Ecto neural progenitor cell (in vitro differentiated cells): ENCODE measurements around the gene HS1BP3.
A peak's percentile ranks its signal among the peaks of the same experiment; 100 is the strongest.

ENCODE experiments used
- DNase-seq: peaks from one replicate; pipeline ENCODE4 v3.0.0-alpha.2; 2018; ENCODE audit warnings: low spot score

Gene HS1BP3

DNA sequence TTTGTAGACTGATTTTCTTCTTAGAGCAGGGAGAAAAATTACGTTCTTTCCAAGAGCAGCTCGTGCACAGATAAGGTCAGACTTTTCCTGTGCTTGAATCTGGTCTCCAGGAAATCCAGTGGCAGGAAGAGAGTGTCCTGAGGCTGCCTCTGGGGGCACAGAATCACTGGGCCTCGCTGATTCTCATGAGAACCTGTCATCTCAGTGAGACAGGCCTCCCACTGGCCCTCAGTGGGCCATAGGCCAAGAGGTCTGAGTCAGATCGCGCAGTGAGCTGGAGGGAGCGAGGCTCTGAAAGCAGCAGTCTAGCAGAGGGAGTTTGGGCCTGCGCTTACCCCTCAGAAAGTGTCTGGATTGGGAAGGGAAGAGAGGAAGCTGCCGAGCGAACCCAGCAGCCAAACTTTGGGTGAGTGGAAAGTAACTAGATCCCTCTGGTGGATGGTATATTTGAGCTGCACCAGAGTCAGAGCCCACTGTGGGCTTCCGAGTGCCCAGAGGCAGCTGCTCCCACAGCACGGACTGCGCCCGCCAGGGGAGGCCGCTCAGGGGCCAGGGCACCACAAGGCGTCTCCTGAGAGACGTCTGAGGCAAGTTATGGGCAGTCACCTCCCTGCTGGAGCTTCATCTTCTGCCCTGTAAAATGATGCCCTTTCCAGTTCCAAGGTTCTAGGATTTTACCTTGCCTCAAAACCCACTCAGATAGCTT, 24.2 kb upstream of the HS1BP3 start:
- DNase-seq = no peak

DNA sequence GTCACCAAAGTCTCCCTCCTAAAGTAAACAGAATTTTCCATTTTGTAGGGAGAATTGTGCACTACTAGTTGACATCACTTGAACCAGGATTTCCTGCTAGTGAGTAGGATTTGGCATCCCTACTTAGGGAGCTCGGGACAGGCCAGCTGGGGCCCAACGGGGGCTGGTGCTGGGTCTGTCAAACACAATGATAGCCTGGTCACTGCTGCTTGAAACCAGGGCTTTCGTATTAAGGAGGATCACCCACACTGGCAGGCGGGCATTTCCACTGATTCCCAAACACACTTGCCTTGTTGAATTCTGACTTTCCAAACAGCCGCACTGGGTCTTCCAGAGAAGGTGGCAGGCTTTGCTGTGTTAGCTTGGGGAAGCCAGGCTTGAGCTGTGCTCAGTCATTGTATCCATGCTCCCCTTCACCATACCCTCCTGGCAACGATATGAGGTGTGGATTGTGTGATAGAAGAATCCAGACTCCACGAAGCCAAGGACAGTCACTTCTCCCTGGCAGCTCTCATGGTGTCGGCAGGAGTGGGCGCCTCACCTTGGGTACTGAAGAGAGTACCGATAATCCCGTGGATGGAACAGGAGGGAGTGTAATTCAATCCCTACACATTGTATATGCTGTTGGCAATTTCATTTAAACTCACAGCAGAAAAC, 23.5 kb upstream of the HS1BP3 start:
- no peak for DNase-seq

DNA sequence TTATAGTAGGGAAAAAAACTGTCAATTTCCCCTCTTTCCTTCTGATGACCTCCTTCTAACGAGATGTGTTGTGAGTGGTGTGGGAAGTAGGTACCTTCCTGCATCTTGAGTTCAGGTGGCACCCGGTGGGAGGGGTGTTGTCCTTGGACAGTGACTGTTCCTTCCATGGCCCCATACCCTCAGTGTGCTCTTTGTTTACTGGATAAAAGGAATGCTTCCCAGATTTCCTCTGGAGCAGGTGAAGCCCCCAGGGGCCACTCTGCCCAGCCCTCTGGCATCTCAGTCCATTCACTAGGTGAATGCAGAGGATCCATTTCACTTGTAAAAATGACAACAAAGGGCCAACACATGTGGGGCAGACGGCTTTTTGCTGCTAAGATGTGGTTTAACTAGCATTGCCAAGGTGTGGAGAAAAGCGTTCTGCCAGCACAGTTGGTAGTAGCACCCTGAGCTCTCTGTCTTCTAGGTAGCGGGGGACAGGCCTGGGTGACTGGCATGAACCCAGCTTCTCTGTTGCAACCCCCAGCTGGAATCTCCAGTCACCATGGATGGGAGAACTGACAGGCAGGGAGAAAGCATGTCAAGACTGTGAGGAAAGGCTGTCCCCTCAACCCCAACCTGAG, 22.9 kb upstream of the HS1BP3 start:
- no peak for DNase-seq

DNA sequence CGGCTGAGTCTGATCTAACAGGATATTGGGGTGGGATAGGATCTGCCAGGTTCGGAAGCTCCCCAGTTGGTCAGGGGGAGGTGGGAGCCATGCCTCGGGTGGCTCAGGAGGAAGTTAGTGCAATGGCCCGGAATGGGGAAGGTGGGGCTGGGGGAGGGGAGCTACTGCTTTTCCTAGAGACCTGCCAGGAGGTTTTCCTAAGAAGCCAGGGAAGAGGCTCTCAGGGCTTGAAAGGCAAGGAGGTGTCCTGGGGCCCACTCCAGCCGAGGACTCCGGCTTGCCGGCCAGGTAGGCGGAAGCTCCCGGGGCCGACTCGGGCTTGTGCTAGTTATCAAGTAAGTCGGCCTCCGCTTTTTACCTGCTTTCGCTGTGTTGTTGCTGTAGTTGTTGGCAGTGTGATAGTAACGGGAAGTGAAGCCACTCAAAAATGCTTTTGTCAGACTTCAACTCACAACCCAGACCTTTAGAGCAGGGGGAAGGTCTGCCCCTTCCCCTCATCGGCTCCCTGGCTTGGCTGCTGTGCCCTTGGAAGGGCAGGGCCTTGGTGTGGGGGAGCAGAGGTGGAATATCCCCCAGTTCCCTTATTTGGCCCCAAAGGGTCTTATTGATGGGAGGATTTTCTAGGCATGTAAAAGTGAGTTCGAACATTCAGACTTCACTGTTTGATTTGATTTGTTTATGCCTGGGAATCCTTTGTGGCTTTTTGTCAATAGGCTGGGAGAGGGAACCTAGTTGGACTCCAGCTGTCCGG, 21.5 kb upstream of the HS1BP3 start:
- DNase-seq = no peak

DNA sequence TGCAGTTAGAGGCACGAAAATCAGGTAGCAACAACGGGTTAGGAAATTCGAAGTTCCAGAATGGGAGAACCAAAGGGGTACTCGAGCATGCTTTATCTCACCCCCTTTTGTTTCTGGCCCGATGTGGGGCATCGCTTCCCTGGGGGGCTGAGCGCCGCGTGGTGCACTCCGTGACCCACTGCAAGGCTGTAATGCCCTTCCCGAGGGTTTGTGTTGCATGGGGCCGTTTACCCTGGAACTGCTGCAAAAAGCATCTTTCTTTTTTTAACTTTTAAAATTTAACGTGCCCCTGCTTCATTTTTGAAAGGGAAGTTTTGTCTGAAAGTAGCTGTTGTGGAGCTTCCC, 20.8 kb upstream of the HS1BP3 start:
- no peak for DNase-seq

DNA sequence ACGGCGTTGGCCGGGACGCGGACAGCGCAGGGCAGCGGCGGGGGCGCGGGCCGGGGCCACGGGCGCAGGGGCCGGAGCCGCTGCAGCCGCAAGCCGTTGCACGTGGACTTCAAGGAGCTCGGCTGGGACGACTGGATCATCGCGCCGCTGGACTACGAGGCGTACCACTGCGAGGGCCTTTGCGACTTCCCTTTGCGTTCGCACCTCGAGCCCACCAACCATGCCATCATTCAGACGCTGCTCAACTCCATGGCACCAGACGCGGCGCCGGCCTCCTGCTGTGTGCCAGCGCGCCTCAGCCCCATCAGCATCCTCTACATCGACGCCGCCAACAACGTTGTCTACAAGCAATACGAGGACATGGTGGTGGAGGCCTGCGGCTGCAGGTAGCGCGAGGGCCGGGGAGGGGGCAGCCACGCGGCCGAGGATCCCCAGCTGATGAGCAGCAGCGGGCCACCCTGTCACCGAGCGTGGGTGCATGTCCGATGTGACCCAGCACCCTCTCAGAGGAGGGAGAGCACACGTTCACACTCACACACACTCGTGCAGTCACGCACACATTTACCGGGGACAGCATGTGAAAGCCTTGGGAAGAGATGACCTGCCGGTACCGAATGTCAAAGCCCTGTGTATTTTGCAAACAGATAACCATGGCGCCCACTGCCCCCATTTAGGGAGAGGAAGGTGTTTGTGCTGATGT, 20.3 kb upstream of the HS1BP3 start:
- DNase-seq = no peak

DNA sequence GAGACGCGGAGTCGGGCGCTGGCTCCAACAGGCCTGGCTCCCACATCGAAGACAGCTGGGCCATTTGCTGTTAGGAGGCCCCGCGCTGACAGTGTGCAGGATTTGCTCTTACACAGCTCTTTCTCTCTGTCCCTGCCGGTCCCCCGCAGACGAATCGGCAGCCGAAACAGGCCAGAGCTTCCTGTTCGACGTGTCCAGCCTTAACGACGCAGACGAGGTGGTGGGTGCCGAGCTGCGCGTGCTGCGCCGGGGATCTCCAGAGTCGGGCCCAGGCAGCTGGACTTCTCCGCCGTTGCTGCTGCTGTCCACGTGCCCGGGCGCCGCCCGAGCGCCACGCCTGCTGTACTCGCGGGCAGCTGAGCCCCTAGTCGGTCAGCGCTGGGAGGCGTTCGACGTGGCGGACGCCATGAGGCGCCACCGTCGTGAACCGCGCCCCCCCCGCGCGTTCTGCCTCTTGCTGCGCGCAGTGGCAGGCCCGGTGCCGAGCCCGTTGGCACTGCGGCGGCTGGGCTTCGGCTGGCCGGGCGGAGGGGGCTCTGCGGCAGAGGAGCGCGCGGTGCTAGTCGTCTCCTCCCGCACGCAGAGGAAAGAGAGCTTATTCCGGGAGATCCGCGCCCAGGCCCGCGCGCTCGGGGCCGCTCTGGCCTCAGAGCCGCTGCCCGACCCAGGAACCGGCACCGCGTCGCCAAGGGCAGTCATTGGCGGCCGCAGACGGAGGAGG, 19.6 kb upstream of the HS1BP3 start:
- DNase-seq = peak; percentile 69

DNA sequence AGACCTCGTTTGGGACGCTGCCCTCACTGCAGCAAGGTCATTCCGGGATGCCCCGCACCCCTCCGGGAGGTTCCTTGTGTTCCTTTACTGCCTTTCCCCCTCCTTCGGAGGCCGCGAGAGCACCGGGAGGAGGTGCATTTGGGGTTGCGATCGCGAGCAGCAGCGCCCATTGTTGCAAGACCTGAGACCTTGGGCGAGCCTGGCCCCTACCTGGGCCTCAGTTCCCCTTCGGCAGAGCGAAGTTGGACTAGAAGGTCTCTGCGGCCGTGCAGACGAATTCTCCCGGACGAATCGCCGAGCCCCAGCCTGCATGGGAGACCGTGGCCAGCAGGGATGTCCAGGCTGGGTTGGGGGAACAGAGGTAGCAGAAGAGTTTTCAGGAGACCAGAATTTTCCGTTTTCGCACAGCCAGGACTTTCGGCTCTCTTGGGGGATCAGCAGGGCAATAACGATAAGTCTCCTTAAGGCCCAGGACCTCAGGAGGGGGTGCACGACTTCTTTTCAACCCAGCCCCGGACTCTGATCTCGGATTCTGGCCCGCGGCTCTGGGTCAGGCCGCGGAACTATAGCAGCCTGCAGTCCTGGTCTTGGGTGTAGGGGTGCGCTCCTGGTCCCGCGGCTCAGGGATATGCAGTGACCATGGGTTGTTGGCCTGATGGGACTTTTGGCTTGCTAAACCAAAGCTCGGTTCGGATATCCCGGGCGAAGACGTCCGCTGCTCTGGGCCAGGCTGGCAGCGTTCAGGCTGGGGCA, 18.8 kb upstream of the HS1BP3 start:
- no peak for DNase-seq

DNA sequence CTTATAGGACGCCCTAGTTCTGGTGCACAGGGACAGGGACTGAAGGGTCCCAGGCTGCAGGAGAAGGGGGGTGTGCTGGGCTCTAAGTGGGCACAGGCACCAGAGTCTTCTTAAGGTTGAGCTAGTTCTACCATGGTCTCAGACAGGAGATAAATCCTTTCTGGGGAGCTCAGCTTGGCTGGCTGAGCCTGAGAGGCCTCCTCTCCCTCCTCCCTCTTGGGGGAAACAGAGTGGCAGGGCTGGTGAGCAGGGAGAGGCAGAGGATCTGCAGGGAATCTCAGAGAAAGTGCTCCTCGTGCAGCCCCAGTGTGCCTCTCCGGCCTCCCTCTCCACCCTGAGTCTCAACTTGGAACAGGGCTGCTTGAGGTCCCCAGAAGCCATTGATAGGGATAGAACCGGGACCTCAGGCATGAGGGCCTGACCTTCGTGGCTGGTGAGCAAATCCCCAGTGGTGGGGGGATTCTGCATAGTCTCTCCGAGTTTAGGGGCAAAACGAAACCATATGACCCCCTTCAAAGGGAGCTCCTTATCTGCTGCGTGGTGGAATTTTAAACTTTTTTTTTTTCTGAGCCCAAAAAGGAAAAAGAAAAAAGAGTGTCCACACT, 18.1 kb upstream of the HS1BP3 start:
- DNase-seq = no peak

DNA sequence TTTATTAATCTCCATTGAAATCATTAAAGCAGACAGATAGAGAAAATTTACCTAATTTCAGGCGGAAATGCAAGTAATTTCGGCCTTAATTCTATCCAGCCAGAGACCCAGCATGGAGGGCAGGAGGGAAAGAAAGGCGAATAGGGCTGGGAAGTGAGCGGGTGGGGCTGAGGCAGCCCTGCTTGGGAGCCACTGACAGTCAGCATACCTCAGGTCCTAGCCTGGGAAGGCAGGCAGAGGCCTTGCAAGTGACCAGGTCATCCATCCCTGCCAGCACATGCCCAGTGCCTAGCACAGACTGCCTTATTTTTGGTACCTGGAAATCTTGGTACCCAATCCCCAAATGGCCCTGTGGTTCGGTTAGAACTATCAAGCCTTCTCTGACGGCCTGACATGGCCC, 17.6 kb upstream of the HS1BP3 start:
- DNase-seq = no peak

DNA sequence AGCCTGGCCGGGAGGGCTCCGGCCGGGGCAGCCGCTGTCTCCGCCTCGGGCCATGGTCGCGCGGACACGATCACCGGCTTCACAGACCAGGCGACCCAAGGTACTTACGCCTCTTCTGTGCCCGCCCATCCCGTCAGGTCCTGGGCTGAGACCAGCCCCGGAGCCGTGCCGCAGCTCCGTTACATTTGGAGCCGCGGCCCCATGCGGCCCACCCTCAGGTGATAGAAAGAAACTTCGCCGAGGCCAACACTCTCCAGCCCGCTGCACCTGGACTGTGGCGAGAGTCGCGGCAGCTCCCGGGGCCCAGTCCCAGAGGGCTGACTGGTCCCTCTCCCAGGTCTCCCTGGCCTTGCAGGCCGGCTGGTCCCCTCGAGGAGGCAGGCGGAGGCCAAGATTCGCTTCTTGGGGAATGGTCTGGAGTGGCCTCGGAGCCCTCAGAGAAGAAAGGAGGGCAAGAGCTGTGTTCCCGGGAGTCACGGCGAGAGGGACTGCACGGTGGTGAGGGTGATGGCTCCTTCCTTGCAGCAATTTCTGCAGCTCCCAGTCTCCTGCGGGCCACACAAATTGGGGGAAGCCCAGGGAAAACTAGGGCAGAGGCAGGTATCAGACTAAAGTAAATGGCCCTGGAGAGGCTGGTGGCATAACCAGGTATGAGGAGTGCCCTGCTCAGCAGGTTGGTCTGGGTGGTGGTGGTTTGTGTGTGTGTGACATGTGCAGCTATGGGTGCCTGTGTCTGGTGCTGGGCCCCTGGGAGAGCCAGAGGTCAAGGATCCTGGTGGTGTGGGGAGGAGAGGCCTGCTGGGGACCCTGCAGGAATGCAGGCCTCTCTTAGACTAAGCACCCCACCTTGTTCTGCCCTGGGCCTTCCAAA, 16.9 kb upstream of the HS1BP3 start:
- DNase-seq = no peak

DNA sequence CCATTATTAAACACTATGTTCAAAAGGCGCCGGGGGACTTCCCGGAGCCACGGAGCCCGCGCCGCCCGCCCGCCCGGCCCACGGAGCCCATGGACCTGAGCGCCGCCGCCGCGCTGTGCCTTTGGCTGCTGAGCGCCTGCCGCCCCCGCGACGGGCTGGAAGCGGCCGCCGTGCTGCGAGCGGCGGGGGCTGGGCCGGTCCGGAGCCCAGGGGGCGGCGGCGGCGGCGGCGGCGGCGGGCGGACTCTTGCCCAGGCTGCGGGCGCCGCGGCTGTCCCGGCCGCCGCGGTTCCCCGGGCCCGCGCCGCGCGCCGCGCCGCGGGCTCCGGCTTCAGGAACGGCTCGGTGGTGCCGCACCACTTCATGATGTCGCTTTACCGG, 16.2 kb upstream of the HS1BP3 start:
- DNase-seq = no peak

DNA sequence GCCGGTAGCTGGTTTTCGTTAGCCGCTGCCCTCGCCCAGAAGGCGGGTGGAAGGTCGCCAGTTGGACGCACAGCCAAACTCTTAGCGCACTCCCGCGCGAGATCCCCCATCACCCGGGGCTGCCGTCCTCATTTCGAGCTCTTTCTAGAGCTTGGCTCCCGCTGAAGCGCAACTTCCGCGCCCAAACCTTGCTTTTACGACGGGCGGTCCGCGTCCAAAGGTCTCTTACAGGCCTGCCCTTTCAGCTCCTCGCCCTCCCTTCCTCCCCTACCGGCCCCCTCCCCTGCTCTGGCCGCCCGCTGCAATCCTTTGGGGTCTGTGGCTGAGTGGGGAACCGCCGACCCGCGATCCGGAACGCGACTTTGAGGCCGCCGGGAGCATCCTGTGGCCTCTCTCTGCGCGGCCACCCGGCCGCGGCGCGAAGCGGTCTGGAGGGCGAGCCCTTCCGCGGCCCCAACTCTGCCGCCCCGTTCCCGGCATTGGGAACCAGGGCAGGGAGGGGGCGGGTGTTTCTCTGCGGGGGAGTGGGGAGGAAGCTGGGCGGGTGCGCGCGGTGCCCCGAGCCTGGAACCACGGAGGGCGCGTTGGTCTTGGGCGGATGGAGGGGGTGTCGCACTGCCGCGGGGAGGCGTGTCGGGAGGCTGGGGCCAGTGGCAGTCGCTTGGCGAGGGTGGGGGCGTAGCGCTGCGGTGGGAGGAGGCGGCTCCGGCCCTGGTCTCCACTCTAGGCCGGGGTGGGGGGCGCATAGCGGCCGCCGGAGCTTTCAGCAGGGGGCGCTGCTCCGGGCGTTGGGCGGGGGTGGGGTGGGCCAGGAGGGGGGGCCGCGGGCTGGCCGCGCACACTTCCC, 15.6 kb upstream of the HS1BP3 start, which contains the start of gene GDF7:
Gene GDF7, plus strand, starts transcription at position 841 of the 847 bp plus-strand sequence. CDS start 96 bp downstream, outside the sequence.
- DNase-seq = peak; percentile 76

DNA sequence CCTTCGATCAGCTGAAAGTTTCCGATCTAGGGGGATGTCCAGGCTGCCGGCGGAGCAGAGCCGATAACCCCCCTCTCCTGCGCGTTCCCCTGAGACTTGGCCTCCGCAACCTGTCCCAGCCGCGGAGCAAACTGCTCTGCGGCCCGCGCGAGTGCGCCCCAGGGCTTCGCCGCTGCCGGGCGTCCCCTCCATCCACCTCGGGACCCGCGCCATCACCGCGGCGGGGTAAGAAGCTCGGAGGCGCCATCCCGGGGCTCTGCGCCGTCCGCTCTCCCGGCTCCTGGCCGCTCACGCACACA, 15.1 kb upstream of the HS1BP3 start:
- DNase-seq = no peak

DNA sequence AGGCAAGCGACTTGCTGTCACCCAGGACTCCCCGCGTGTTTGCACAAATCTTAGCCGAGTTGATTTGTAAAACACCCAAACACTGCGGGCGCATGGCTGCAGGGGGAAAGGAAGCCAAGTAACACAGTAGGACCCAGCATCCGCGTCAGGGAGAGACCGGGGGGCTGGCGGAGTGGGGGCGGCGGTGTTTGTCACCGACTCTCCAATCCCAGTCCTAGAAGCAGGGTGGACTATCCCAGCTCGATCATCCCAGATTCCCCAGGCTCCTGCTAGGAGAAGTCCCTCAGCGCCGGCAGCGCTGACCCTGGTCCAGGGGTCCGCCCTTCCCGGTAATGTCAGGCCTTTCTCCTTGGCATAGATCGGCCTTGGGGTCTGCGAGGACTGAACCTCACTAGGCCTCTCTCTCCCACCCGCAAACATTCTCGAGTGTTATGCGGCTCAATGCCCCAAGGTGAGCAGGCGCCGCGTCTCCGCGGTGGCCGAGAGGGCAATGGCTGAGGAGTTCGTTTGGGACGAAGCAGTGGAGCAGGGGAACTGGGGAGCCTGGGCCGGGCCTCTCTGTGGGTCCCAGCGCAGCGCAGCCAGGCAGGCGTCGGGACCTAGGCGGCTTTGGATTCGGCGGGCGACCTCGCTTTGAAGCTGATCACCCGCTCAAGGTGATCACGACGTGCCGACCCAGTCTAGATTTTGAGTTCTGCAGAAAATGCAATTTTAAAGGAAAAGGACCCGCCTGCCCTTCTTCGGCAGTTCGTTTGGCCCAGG, 14.5 kb upstream of the HS1BP3 start:
- DNase-seq = no peak

DNA sequence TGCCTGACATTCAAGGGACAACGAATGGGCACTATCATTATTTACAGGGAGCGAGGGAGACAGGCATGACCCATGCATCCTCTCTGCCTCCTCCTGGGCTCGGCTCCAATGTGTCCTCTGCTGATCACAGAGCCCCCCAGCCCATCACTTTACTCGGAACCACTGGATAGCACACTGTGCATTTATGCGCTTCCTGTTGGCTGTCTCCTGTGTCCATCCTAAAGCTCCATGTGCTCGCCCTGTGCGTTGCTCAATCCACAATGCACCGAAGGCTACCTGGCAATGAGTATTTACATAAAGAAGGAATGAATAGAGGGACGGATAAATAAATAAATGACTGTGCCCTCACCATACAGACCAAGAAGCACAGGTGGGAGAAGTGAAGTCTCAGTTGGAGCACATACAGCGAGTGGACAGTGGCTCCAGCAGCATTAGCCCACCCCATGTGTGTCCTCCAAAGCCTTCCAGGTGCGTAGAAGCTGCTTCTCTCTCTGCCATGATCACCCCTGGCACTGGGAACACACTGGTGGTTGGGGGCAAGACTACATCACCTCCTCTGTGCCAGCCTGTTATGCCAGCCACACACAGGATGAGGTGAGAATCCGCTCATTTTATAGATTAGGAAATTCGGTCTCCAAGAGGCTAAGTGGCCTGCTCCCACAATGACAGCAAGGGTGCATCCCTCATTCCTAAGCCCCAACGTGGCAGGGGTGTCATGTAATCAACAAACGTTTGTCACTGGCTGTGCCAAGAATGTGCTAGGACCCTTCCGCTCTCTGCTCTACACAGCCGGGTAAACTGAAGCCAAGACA, 13.7 kb upstream of the HS1BP3 start:
- no peak for DNase-seq

DNA sequence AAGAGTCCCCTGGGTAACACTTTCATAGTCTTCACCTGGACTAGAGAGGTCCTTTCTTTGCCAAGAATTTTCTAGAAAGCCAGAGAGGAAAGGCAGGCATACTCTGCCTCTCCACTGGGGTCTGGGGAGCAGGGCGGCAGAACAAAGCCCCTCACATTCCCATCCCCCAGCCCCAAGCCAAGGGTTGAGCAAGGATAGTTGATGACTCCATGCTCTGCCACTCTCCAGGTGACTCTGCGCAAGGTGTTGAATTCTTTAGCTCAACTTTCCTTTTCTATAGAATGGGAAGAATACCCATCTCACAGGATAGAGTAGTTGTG, 13.1 kb upstream of the HS1BP3 start:
- no peak for DNase-seq
